Left renal cortex interstitium (tissue), 4 donors: ENCODE measurements around the gene SLC23A2. TPM values are rescaled to one million over a fixed set of nuclear protein-coding genes. Genes with fewer than 3 reads are reported as not detected.
"Not testable (repeated sequence)": the region's sequence is repeated elsewhere in the genome, so short reads cannot be mapped to it uniquely, and the experiment has no call there.

Experiments
- DNase-seq, 4 donors: peaks; one replicate each; pipeline ENCODE4 v3.0.0-alpha.2; 2013; ENCODE audit warnings: low read depth in 4 of 4, low spot score in 2 of 4, missing footprints in 1 of 4
- polyA plus RNA-seq, 4 donors: library from polyadenylated mRNA; unstranded; fragments of 120-200 nt; gene quantifications; one replicate each; pipeline ENCODE4 v1.2.1, GENCODE V29; 2013; ENCODE audit not compliant: insufficient read length in 4 of 4

SLC23A2 gene
- polyA plus RNA-seq, 4 donors: 20.0 to 25.3 (median 22.8) TPM

GRCh38 chr20:4942331-4942730 is 59.0 kb downstream of the SLC23A2 start:
- DNase-seq: no peak

DNA sequence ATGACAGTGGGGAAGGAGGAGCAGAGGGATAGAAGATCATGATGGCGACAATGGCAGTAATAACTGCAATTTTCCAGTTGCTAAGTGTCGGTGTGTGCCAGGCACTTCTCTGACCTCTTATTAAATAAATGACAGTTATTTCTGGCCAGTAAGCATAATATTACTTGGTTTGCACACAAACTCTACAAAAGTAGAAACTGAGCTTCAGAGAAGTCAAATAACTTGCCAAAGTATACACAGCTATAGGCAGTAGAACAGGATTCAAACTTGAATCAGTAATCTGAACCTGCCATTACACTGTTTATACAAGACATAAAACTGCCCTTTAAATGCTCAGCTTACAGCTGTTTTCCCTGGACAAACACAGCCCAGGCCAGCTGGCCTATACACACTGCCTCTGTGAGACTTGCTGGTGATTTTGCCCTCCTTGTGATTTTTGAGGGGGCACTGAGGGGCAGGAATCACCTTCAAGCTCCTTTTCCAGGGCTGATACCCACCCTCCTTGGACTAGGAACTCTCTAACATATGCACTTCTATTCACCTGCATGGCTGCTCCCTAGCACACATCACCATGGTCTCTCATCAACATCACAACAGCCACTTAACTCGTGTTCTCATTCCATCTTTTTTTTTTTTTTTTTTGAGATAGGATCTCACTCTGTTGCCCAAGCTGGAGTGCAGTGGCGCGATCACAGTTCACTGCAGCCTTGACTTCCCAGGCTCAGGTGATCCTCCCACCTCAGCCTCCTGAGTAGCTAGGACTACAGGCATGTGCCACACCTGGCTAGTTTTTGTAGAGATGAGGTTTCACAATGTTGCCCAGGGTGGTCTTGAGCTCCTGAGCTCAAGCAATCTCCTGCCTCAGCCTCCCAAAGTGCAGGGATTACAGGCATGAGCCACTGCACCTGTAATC is 63.6 kb downstream of the SLC23A2 start:
- DNase-seq: peak in 2 of 4 donors; percentile 44 to 49

DNA sequence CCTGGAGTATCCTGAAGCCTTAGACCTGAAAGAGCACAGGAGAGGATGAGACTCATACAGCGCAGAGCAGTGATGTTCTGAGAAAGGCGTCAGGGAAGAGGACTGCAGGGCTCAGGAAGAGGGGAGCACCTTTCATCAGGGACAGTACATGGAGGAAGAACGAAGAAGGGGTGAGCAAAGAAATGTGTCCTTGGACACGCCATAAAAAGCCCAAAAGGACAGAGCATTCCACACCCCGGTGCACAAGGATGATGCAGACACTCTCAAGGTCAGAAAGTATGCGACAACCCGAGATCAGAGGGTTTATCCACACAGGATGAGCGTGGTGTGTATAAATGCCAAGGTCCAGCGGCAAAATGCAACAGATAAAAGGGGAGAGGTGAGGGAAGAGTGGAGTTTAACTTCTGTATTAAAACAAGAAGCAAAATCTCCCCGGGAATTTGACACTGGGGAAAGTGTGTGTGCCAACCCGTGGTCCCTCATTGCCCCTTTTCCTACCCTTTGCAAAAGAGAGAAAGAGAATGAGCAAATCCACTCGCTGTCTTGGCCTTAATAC is 64.4 kb downstream of the SLC23A2 start:
- no peak for DNase-seq

DNA sequence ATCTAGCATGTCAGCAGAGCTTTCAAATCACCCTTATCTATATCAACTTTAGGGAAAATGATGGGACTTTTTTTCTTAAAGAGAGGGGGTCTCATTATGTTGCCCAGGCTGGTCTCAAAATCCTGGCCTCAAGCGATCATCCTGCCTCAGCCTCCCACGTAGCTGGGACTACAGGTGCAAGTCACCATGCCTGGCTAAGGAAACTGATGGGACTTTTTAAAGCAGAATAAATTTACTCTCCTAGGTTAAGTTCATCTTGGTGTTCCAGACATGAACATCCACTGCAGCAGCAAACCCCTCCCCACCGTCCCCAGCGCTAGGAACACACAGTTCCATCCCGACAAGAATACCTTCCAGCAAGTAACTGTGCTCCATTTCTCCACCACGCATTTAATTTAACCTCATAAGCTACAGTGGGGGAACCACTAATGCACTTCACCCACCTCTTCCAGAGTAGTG is 64.9 kb downstream of the SLC23A2 start:
- DNase-seq: no peak

GRCh38 chr20:4932061-4932460 is 69.2 kb downstream of the SLC23A2 start:
- no peak for DNase-seq

GRCh38 chr20:4929686-4930397 is 71.5 kb downstream of the SLC23A2 start:
- DNase-seq: no peak

DNA sequence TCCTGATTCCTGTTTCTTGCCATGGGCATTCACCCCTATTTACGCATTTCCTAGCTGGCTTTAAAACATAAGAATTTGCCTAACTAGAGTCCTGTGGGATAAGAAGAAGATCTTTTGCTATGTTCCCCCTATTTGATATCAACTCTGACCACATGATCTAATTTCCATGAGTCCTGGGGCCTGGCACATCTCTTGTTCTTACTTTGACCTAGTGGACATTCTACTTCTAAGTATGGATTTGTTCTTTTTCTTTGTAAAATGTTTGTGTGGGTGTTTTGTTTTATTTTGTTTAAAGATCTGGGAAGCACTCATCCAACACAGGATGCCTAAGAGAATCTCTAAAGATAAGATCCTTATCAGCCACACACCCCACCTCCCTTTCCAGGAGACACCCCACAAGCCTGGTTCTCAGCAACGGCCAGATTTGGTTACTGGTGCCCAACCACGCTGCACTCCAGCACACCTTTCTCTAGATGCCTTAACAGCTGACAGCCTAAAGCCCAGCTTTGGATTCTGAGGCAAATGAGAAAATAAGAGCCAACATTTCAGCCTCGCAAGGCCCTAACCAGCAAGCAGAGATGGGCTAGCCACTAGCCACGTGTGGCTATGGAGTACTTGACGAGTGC is 74.7 kb downstream of the SLC23A2 start:
- no peak for DNase-seq

DNA sequence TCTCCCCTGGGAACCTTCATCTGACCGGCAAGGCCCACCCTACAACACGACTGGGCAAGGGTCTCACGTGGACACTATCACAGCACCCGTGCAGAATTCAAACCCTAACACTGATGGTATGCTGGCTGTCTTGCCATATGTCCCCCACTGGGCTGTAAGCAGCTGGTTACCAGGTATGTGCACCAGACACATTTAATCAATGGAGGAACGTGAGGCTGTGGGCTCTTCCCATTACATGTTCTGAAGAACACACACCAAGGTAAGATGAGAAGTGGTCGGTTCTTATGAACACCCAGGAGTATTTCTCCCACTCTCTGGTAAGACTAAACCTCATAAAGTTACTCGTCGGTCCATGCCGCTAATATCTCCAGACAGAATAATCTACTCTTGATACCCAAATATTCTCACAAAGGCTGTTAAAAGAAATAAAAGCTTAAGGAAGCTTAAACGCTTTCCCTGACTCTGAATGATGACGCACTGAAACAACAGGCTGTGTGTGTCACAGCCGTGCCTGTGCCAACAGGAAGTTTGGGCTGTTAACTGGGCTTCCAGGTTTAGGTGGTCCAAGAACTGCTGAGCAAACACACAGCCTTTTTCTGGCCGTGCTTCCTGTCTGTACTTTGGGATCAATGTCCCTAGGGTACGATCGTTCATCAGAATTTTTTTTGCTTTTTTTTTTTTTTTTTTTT is 75.3 kb downstream of the SLC23A2 start:
- DNase-seq: no peak

DNA sequence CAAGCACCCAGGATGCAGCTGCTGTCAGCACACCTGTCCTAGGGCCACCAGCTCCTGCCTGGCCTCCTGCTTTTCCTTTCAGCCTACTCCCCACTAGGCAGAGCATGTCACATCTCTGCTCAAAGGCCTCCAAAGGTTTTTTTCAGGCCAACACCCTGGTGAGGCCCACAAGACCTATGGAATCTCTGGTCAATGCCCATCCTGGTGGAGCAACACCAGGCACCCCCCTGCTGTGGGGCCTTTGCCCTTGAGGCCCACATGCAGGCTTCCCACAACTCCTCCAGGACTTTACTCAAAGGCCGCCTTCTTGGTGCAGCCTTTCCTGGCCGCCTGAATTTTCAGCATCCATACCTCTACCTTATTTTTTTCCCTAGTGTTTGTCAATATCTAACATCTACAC is 76.9 kb downstream of the SLC23A2 start:
- no peak for DNase-seq

DNA sequence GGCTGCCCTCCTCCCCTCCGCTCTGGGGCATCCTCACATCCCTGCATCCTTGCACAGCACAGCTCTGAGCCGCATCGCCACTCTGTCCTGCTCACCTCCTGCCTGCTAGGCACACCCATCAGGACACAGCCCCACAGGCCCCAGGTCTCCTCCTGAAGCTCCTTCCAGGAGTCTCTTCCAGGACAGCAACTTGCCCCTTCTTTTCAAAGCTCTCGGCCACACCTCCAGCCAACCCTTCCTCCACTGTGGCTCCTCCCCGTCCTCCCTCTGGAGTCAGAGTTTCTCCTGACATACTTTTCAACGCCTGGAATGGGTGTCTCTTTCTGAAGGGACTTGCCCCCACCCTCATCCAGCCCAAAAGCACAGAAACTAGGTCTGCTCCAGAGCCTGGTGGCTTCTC is 77.3 kb downstream of the SLC23A2 start:
- DNase-seq: no peak

GRCh38 chr20:4922186-4922585 is 79.1 kb downstream of the SLC23A2 start:
- no peak for DNase-seq

DNA sequence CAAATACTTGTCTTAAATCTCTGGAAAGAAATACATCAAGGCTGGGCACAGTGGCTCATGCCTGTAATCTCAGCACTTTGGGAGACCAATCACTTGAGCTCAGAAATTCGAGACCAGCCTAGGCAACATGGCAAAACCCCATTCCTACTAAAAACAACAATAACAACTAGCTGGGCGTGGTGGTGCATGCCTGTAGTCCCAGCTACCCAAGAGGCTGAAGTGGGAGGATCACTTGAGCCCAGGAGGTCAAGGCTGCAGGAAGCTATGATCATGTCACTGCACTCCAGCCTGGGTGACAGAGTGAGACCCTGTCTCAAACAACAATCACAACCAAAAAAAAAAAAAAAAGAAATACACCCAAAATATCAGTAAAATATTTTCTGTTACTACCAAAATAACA is 80.0 kb downstream of the SLC23A2 start:
- not testable (repeated sequence) for DNase-seq

GRCh38 chr20:4920655-4921054 is 80.7 kb downstream of the SLC23A2 start:
- no peak for DNase-seq

DNA sequence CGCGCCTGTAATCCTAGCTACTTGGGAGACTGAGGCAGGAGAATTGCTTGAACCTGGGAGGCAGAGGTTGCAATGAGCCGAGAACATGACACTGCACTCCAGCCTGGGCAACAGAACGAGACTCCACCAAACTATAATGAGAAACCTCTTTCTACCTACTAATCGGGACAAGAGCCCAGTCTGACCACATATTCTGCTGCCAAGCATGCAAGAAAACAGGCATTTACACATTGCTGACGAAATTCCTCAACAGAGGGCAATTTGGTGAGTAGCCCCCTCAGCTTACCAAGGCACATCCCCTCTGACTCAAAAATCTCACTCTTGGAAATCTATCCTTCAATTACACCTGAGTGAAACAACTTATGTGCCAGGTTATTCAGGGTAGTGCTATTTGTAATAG is 81.2 kb downstream of the SLC23A2 start:
- no peak for DNase-seq

DNA sequence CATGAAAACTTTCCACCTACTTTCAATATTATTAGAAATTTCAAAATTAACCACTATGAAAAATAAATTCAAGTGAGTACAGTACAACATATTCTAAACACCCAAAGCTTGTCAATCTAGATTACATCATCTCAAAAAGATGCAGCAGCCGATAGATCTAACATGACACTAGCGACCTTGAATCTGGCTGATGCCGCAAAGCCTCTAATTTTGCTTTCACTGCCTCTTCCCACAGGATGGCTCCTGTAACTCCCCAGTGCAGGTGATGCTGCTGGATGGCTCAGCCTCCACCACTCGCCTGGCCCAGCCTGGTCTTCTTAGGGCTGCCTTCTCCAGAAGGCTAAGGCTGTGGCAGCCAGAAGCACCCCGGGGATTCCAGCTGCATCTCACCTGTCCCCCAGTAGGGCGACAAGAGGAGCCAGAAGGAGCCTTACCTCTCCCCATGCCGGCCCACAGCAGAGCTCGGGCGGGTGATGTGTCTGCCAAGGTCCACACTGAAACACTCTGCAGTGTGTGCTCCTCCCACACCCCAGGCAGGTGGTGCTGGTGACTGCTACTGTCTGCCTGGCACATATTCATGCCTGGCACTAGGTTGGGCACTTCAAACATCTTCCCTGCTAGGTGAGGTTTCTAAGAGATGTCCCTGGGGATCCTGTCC is 82.1 kb downstream of the SLC23A2 start:
- no peak for DNase-seq

- DNase-seq: no peak
Measured at GRCh38 chr20:4918473-4918872, 82.8 kb downstream of the SLC23A2 start.

- no peak for DNase-seq
Measured at GRCh38 chr20:4916971-4917881, 84.1 kb downstream of the SLC23A2 start.

DNA sequence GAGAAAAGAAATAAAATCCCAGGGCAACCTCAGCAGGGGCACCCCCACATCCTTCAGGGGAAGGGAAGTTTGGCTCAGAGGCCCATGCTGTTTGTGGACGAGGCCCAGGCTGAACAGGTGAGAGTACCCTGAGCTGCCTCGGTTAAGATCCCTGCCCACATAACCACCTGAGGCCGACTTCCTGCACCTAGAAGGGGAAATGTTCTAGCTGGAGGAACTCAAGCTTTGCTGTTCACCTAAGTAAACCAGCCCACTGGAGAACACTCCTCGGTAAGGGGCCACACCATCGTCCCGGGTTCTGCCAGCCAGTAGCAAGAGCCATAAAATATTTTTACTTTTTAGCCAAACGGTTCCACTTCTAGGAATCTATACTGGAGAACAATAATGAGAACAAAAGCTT is 88.2 kb downstream of the SLC23A2 start:
- DNase-seq: no peak
